Putamen (tissue), 1 donor: ENCODE results near the gene POTED.
"Not testable (repeated sequence)": the region's sequence is repeated elsewhere in the genome, so short reads cannot be mapped to it uniquely, and the experiment has no call there.

Experiments used
- DNase-seq: peaks from one replicate; pipeline ENCODE4 v3.0.0-alpha.2; 2016; ENCODE audit warnings: low spot score

POTED gene

DNA sequence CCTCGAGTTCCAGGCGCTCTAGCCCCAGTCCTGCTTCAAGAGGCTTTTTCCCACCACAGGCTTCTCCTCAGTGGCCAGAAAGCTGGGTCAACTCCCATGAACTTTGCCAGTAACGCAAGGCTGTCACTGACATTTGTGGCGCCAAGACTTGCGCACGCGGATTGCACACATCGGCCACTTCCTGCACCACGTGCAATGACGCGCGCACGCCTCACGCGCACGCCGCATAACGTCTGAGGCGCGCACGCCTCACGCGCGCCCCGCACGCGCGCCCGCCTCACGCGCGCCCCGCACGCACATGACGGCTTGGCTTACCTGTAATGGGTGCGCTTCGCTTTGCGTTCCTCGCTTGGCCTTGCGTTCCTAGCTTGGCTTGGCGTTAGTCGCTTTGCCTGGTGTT is at the start of gene POTED:
POTED (plus strand) TSS at position 301 of the 400 bp plus-strand sequence. CDS start 452 bp downstream, outside the sequence.
- not testable (repeated sequence) for DNase-seq

GRCh38 chr21:13650101-13650500 is 40.5 kb downstream of the POTED start:
- not testable (repeated sequence) for DNase-seq

DNA sequence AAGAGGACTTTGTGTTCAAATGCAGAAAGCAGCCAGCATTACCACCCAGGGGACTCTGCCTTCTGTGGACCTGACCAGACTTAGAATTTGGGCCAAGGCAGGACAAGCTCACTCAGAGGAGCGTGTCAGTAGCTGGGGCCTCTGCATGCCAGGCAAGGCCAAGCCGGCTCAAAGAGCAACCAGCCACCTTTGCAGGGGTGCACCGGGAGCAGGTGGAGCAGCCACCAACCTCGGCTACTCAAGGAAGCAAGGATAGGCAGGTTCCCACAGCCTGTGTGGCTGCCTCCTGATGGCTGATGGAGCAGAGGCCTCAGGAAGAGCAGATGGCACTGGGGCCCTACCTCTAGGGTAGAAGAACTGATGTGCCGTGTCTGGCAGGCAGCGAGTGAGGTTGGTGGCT is 42.2 kb downstream of the POTED start:
- not testable (repeated sequence) for DNase-seq
